ENCODE results near the gene GRK7. TPM values are rescaled to one million over a fixed set of nuclear protein-coding genes. Genes with fewer than 3 reads are reported as not detected.
A peak's percentile ranks its signal among the peaks of the same experiment; 100 is the strongest.

Gene GRK7
- total and polyA plus RNA-seq, 2 of the 13 experiments (the other 11 are each of a cell fraction or from before 2014, with no cell fraction given): not detected

- TF ChIP-seq CTCF (CRISPR knock-in tag; IDR thresholded peaks at IDR 0.05): no peak
- TF ChIP-seq, protein P1, sequence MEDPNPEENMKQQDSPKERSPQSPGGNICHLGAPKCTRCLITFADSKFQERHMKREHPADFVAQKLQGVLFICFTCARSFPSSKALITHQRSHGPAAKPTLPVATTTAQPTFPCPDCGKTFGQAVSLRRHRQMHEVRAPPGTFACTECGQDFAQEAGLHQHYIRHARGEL (CRISPR knock-in tag; IDR thresholded peaks at IDR 0.05): no peak
- TF ChIP-seq HNF4G (IDR thresholded peaks at IDR 0.05; ENCODE audit: borderline replicate concordance, low read depth, low read length): no peak
- no peak for TF ChIP-seq HNF4G (CRISPR knock-in tag; IDR thresholded peaks at IDR 0.05; ENCODE audit: borderline replicate concordance, low read depth)
- TF ChIP-seq ZNF496 (CRISPR knock-in tag; IDR thresholded peaks at IDR 0.05; ENCODE audit: insufficient replicate concordance): no peak
- TF ChIP-seq, protein P2, sequence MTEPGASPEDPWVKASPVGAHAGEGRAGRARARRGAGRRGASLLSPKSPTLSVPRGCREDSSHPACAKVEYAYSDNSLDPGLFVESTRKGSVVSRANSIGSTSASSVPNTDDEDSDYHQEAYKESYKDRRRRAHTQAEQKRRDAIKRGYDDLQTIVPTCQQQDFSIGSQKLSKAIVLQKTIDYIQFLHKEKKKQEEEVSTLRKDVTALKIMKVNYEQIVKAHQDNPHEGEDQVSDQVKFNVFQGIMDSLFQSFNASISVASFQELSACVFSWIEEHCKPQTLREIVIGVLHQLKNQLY (CRISPR knock-in tag; IDR thresholded peaks at IDR 0.05): no peak
- TF ChIP-seq ZNF230 (CRISPR knock-in tag; IDR thresholded peaks at IDR 0.05): no peak
Measured at GRCh38 chr3:141784096-141784495, 20.9 kb downstream of the GRK7 start (continued).

DNA sequence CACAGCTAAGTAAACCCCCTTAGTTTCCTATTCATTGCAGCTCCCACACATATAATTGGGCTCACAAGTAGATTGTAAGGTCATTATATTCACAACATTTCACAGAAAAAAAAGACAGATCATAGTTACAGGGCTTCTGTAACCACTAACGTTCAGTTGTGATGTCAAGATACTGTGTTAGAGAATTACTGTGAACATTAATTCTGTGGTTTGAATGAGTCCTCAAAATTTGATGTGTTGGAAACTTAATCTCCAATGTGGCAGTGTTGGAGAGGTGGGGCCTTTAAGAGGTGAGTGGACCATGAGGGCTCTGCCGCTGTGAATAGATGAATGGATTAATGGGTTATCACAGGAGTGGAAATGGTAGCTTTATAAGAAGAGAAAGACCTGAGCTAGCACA lies 21.3 kb downstream of the GRK7 start:
- ATAC-seq (peak; percentile 15; the same call in 1 of the 3 replicates), FAIRE-seq (no peak), DNase-seq (ENCODE audit: low spot score) (no peak)
- Histone ChIP-seq H3K27ac (ENCODE audit: extremely low read length, insufficient read depth, low read length) (no peak overlapping the region), H3K4me2 (ENCODE audit: low read depth, low read length) (peak overlapping the region; percentile 57), H3K4me1 (ENCODE audit: insufficient read depth, low read length) (peaks cover 18% of the 10 kb centered on the region), H3K36me3 (replicated peaks in 1 of 2; ENCODE audit: control insufficient read depth in 1 of 2, insufficient read depth in 2 of 2, low read length in 2 of 2) (no peaks in the 10 kb centered on the region), H3K4me3 (replicated peaks in 1 of 3; ENCODE audit: insufficient read depth in 1 of 3, low read depth in 2 of 3, low read length in 3 of 3) (no peak overlapping the region), H3K27me3 (ENCODE audit: control insufficient read depth in 1 of 2, insufficient read depth in 2 of 2, low read length in 2 of 2) (no peaks in the 10 kb centered on the region; a peak in 1 of 5 replicates), H3K9ac (ENCODE audit: insufficient read depth, low read depth, low read length) (no peak overlapping the region), H4K20me1 (ENCODE audit: insufficient read depth, low read length) (no peaks in the 10 kb centered on the region), H3K9me3 (ENCODE audit: low read length) (no peaks in the 10 kb centered on the region), H2AFZ (ENCODE audit: low read length) (no peak overlapping the region), H3K79me2 (ENCODE audit: insufficient read depth, low read length) (no peaks in the 10 kb centered on the region)
- intact Hi-C loops (cut with micrococcal nuclease; ENCODE audit: unreplicated experiment) (no loop called here), in situ Hi-C loops (cut with HindIII; ENCODE audit: extremely low pct_ligation_motif_present, low pct_unique_long_range_greater_than_20kb) (no loop called here)
- WGBS (ENCODE audit: low lambda C conversion rate): 53% methylated on average over 2 of the region's 2 CpGs
- CTCF ChIA-PET (ENCODE audit: low intra/inter-chr PET ratio, low total read pairs): no interaction called here
- POLR2A ChIA-PET: no interaction called here
- BruUV-seq (replicated peaks): no TSS peak
- TF ChIP-seq HHEX (CRISPR knock-in tag; IDR thresholded peaks at IDR 0.05): no peak
- TF ChIP-seq ZNF530 (CRISPR knock-in tag; IDR thresholded peaks at IDR 0.05; ENCODE audit: low read depth): no peak
- TF ChIP-seq MAFF (IDR thresholded peaks at IDR 0.05; ENCODE audit: low read depth, low read length): no peak
- TF ChIP-seq ZNF839 (CRISPR knock-in tag; IDR thresholded peaks at IDR 0.05; ENCODE audit: borderline replicate concordance): no peak
- TF ChIP-seq MED8 (CRISPR knock-in tag; IDR thresholded peaks at IDR 0.05; ENCODE audit: insufficient replicate concordance): no peak
- TF ChIP-seq, protein P3, sequence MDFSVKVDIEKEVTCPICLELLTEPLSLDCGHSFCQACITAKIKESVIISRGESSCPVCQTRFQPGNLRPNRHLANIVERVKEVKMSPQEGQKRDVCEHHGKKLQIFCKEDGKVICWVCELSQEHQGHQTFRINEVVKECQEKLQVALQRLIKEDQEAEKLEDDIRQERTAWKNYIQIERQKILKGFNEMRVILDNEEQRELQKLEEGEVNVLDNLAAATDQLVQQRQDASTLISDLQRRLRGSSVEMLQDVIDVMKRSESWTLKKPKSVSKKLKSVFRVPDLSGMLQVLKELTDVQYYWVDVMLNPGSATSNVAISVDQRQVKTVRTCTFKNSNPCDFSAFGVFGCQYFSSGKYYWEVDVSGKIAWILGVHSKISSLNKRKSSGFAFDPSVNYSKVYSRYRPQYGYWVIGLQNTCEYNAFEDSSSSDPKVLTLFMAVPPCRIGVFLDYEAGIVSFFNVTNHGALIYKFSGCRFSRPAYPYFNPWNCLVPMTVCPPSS (IDR thresholded peaks at IDR 0.05): no peak
- TF ChIP-seq, protein P4, sequence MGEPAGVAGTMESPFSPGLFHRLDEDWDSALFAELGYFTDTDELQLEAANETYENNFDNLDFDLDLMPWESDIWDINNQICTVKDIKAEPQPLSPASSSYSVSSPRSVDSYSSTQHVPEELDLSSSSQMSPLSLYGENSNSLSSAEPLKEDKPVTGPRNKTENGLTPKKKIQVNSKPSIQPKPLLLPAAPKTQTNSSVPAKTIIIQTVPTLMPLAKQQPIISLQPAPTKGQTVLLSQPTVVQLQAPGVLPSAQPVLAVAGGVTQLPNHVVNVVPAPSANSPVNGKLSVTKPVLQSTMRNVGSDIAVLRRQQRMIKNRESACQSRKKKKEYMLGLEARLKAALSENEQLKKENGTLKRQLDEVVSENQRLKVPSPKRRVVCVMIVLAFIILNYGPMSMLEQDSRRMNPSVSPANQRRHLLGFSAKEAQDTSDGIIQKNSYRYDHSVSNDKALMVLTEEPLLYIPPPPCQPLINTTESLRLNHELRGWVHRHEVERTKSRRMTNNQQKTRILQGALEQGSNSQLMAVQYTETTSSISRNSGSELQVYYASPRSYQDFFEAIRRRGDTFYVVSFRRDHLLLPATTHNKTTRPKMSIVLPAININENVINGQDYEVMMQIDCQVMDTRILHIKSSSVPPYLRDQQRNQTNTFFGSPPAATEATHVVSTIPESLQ (CRISPR knock-in tag; conservative IDR thresholded peaks at IDR 0.05): no peak
- TF ChIP-seq MBNL3 (CRISPR knock-in tag; conservative IDR thresholded peaks at IDR 0.05): no peak
- TF ChIP-seq NFYC (CRISPR knock-in tag; IDR thresholded peaks at IDR 0.05): no peak
- no peak for TF ChIP-seq ARID3A (IDR thresholded peaks at IDR 0.05; ENCODE audit: low read depth, low read length)
